ENCODE data around the gene BTNL8. TPM values are rescaled to one million over a fixed set of nuclear protein-coding genes. Genes with fewer than 3 reads are reported as not detected.

The BTNL8 gene
- total RNA-seq, 1 donor from 2014 or later = not detected

- Histone ChIP-seq H3K4me3 (no peak overlapping the region), H3K27me3 (no peaks in the 10 kb centered on the region), H3K36me3 (no peaks in the 10 kb centered on the region), H3K27ac (no peak overlapping the region), H3K9me3 (no peaks in the 10 kb centered on the region), H3K4me1 (no peaks in the 10 kb centered on the region)
- no peak for DNase-seq (ENCODE audit: low spot score in 2 of 2)
- intact Hi-C loops (cut with DNase I) = no loop called here
- no peak for TF ChIP-seq CTCF (IDR thresholded peaks at IDR 0.05)
Observed at GRCh38 chr5:180959661-180960060, 60.7 kb downstream of the BTNL8 start.

- H3K4me3 ChIP-seq = no peak overlapping the region
- no peaks in the 10 kb centered on the region for H3K9me3 ChIP-seq
- H3K27me3 ChIP-seq = no peaks in the 10 kb centered on the region
- intact Hi-C loops (cut with DNase I) = no loop called here
- H3K27ac ChIP-seq = no peak overlapping the region
- H3K4me1 ChIP-seq = no peaks in the 10 kb centered on the region
- no peak for DNase-seq (ENCODE audit: low spot score in 2 of 2)
- no peaks in the 10 kb centered on the region for H3K36me3 ChIP-seq
- TF ChIP-seq CTCF (IDR thresholded peaks at IDR 0.05) = no peak
Observed at GRCh38 chr5:180960209-180960608, 61.2 kb downstream of the BTNL8 start.

- Histone ChIP-seq H3K4me1 (no peaks in the 10 kb centered on the region), H3K27me3 (no peaks in the 10 kb centered on the region), H3K36me3 (no peaks in the 10 kb centered on the region), H3K9me3 (no peaks in the 10 kb centered on the region), H3K27ac (no peak overlapping the region), H3K4me3 (no peak overlapping the region)
- DNase-seq (ENCODE audit: low spot score in 2 of 2) = no peak
- intact Hi-C loops (cut with DNase I) = no loop called here
- no peak for TF ChIP-seq CTCF (IDR thresholded peaks at IDR 0.05)
Observed at GRCh38 chr5:180969406-180969805, 70.4 kb downstream of the BTNL8 start.

GRCh38 chr5:180970336-180970735, 71.4 kb downstream of the BTNL8 start:
- Histone ChIP-seq H3K4me3 (no peak overlapping the region), H3K4me1 (no peaks in the 10 kb centered on the region), H3K27me3 (no peaks in the 10 kb centered on the region), H3K27ac (no peak overlapping the region), H3K9me3 (no peaks in the 10 kb centered on the region), H3K36me3 (no peaks in the 10 kb centered on the region)
- intact Hi-C loops (cut with DNase I) = no loop called here
- DNase-seq (ENCODE audit: low spot score in 2 of 2) = no peak
- TF ChIP-seq CTCF (IDR thresholded peaks at IDR 0.05) = no peak

GRCh38 chr5:180970875-180971274, 71.9 kb downstream of the BTNL8 start:
- no peak for TF ChIP-seq CTCF (IDR thresholded peaks at IDR 0.05)
- no peaks in the 10 kb centered on the region for H3K36me3 ChIP-seq
- DNase-seq (ENCODE audit: low spot score in 2 of 2) = no peak
- no peak overlapping the region for H3K27ac ChIP-seq
- intact Hi-C loops (cut with DNase I) = no loop called here
- no peaks in the 10 kb centered on the region for H3K9me3 ChIP-seq
- H3K4me3 ChIP-seq = no peak overlapping the region
- no peaks in the 10 kb centered on the region for H3K4me1 ChIP-seq
- no peaks in the 10 kb centered on the region for H3K27me3 ChIP-seq

GRCh38 chr5:180974612-180975315, 75.8 kb downstream of the BTNL8 start:
- H3K27ac ChIP-seq = no peak overlapping the region
- no peak for DNase-seq (ENCODE audit: low spot score in 2 of 2)
- no peaks in the 10 kb centered on the region for H3K4me1 ChIP-seq
- no peaks in the 10 kb centered on the region for H3K9me3 ChIP-seq
- H3K4me3 ChIP-seq = no peak overlapping the region
- no peak for TF ChIP-seq CTCF (IDR thresholded peaks at IDR 0.05)
- intact Hi-C loops (cut with DNase I) = no loop called here
- no peaks in the 10 kb centered on the region for H3K27me3 ChIP-seq
- no peaks in the 10 kb centered on the region for H3K36me3 ChIP-seq

Data from ascending aorta (tissue), 2 donors.